Adrenal gland (tissue), 12 donors: ENCODE measurements around the gene IGSF6. TPM values are rescaled to one million over a fixed set of nuclear protein-coding genes. Genes with fewer than 3 reads are reported as not detected.

Source experiments
- DNase-seq, 7 donors: peaks; one replicate each; pipeline ENCODE4 v3.0.0-alpha.2; 2019 to 2020
- H3K27ac ChIP-seq, 5 donors: fragments of 200-600 bp; sonication (generic) in 4 of 5; 1 replicate in 3 of 5; 2 replicates in 2 of 5; pipeline versions ENCODE4 v1.5.1 to v1.8.0; 2016 to 2020; ENCODE audit warnings: mild to moderate bottlenecking in 1 of 5
- H3K27me3 ChIP-seq: fragments of 200-600 bp; 2 replicates; pipeline ENCODE4 v1.8.0; 2021
- H3K36me3 ChIP-seq, 2 donors: fragments of 200-600 bp; replicated peaks in 1 of 2; 1 replicate in 1 of 2; 2 replicates in 1 of 2; pipeline versions ENCODE4 v1.5.1 to v1.8.0; 2018 to 2022
- H3K4me1 ChIP-seq, 2 donors: fragments of 200-600 bp; replicated peaks in 1 of 2; 1 replicate in 1 of 2; 2 replicates in 1 of 2; pipeline versions ENCODE4 v1.5.1 to v1.8.0; 2018 to 2021
- H3K4me3 ChIP-seq, 4 donors: fragments of 200-600 bp; sonication (generic) in 3 of 4; one replicate each; pipeline ENCODE4 v1.5.1; 2016 to 2018
- H3K9me3 ChIP-seq, 3 donors: fragments of 200-600 bp; sonication (generic) in 1 of 3; replicated peaks in 1 of 3; 1 replicate in 2 of 3; 2 replicates in 1 of 3; pipeline versions ENCODE4 v1.5.1 to v1.8.0; 2016 to 2021
- CTCF ChIP-seq, 6 experiments: fragments of 450-650 bp in 4 of 6; fragments of 200-600 bp in 2 of 6; sonication (generic) in 1 of 6; IDR thresholded peaks; 1 replicate in 5 of 6; 2 replicates in 1 of 6; pipeline versions ENCODE4 v1.5.1 to v1.8.0; 2016 to 2021; ENCODE audit warnings: antibody characterized with exemption in 6 of 6, mild to moderate bottlenecking in 2 of 6, moderate library complexity in 1 of 6
- POLR2A ChIP-seq, 2 donors: fragments of 450-650 bp; IDR thresholded peaks; one replicate each; pipeline ENCODE4 v1.6.1; 2017; ENCODE audit warnings: antibody characterized with exemption in 2 of 2, mild to moderate bottlenecking in 2 of 2, moderate library complexity in 1 of 2
- WGBS, 4 donors: extraction: QIAGEN DNeasy Blood & Tissue Kit in 2 of 4; methylation state at CpG; one replicate each; pipeline versions ENCODE4 v1.1.5 to v1.1.7; 2013 to 2017; 5-methylcytosine and 5-hydroxymethylcytosine counted together
- intact Hi-C, 2 donors: fragments of 100-400 bp; cut with DNase I; formaldehyde crosslinking; loops; one replicate each; pipeline versions ENCODE4 v1.14.1 to v1.15.0; 2022 to 2023
- polyA plus RNA-seq, 3 donors: library from polyadenylated mRNA; stranded (reverse); fragments of 200-250 nt in 2 of 3; fragments of 350-450 nt in 1 of 3; fragmentation: Illumina TruSeq in 1 of 3; extraction: RNeasy Lipid Tissue Mini Kit (QIAGEN cat#74804) in 1 of 3; gene quantifications; one replicate each; pipeline ENCODE4 v1.2.3, GENCODE V29; 2013 to 2014
- total RNA-seq, 9 donors: library from RNA; depleted of rRNA in 4 of 9; stranded (reverse); fragments of >200 nt in 4 of 9; fragments of 120-200 nt in 1 of 9; fragmentation: NEBNext Ultra II Directional in 1 of 9; extraction: Animal tissue kit (Norgen Biotek cat#: 25700) in 1 of 9; gene quantifications; one replicate each; pipeline versions ENCODE4 v1.1.0 to v1.2.4, GENCODE V29; 2013 to 2023
- donor health status: healthy with polysubstance abuse.
- donor health status: Bipolar disorder and iron deficiency.
- donor health status: DM: yes; HTN: yes; CAD: no.
- donor health status: DM: no; HTN: no; CAD: no.
- donor health status: DM: no; HTN: no; CAD: no.
- donor health status: DM: yes; HTN: yes; CAD: no.

IGSF6 gene
- total and polyA plus RNA-seq, 12 donors = 3.3 to 35.6 (median 9.1) TPM

GRCh38 chr16:21667575-21667974 is 15.2 kb upstream of the IGSF6 start:
- no peaks in the 10 kb centered on the region for H3K27me3 ChIP-seq
- H3K27ac ChIP-seq = no peak overlapping the region
- H3K9me3 ChIP-seq = no peaks in the 10 kb centered on the region
- WGBS, 4 donors = 80 to 96% (median 90%) methylated on average over 3 of the region's 3 CpGs
- TF ChIP-seq POLR2A (IDR thresholded peaks at IDR 0.05) = no peak
- no peak for TF ChIP-seq CTCF (IDR thresholded peaks at IDR 0.05)
- H3K4me1 ChIP-seq = peaks cover 0 to 5% of the 10 kb centered on the region in 2 donors
- H3K36me3 ChIP-seq = no peaks in the 10 kb centered on the region
- DNase-seq = no peak
- intact Hi-C loops = no loop called here
- H3K4me3 ChIP-seq = no peak overlapping the region

GRCh38 chr16:21666772-21667171 is 14.4 kb upstream of the IGSF6 start:
- no peak for DNase-seq
- WGBS, 4 donors = 66 to 83% (median 75%) methylated on average over 3 of the region's 3 CpGs
- Histone ChIP-seq H3K4me1 (peaks cover 0 to 5% of the 10 kb centered on the region in 2 donors), H3K27ac (no peak overlapping the region), H3K9me3 (no peaks in the 10 kb centered on the region), H3K36me3 (no peaks in the 10 kb centered on the region), H3K4me3 (no peak overlapping the region), H3K27me3 (no peaks in the 10 kb centered on the region)
- intact Hi-C loops = no loop called here
- TF ChIP-seq POLR2A (IDR thresholded peaks at IDR 0.05) (no peak), CTCF (IDR thresholded peaks at IDR 0.05) (no peak)

- H3K4me3 ChIP-seq = no peak overlapping the region
- TF ChIP-seq CTCF (IDR thresholded peaks at IDR 0.05) (no peak), POLR2A (IDR thresholded peaks at IDR 0.05) (no peak)
- H3K27ac ChIP-seq = no peak overlapping the region
- no peaks in the 10 kb centered on the region for H3K9me3 ChIP-seq
- 85 to 92% (median 86%) methylated on average over 10 of the region's 10 CpGs for WGBS, 4 donors
- H3K4me1 ChIP-seq = peaks cover 0 to 5% of the 10 kb centered on the region in 2 donors
- H3K36me3 ChIP-seq = no peaks in the 10 kb centered on the region
- DNase-seq = no peak
- intact Hi-C loops = no loop called here
- H3K27me3 ChIP-seq = no peaks in the 10 kb centered on the region
These were observed 12.5 kb upstream of the IGSF6 start for GRCh38 chr16:21664801-21665492.

GRCh38 chr16:21663889-21664647 is 11.7 kb upstream of the IGSF6 start, which contains the start of gene OTOA:
OTOA (plus strand) TSS chr16:21663968; CDS start chr16:21678515, 14,547 bp downstream.
- Histone ChIP-seq H3K36me3 (no peaks in the 10 kb centered on the region), H3K27me3 (no peaks in the 10 kb centered on the region), H3K27ac (no peak within 1 kb of the TSS), H3K9me3 (no peaks in the 10 kb centered on the region), H3K4me3 (peak within 1 kb of the TSS in 1 of 4 donors; percentile 48), H3K4me1 (peaks cover 0 to 5% of the 10 kb centered on the region in 2 donors)
- 6 to 24% (median 16%) methylated on average over 11 to 45 of the region's 45 CpGs for WGBS, 4 donors
- DNase-seq = peak in 2 of 7 donors; percentile 19 to 30
- no peak for TF ChIP-seq CTCF (IDR thresholded peaks at IDR 0.05)
- TF ChIP-seq POLR2A (IDR thresholded peaks at IDR 0.05) = no peak
- intact Hi-C loops = no loop called here
